ENCODE results near the gene RNF157. TPM values are rescaled to one million over a fixed set of nuclear protein-coding genes. Genes with fewer than 3 reads are reported as not detected.

RNF157 gene
- total and polyA plus RNA-seq, 2 of the 13 experiments (the other 11 are each of a cell fraction or from before 2014, with no cell fraction given), result 0.44 to 1.5 TPM

DNA sequence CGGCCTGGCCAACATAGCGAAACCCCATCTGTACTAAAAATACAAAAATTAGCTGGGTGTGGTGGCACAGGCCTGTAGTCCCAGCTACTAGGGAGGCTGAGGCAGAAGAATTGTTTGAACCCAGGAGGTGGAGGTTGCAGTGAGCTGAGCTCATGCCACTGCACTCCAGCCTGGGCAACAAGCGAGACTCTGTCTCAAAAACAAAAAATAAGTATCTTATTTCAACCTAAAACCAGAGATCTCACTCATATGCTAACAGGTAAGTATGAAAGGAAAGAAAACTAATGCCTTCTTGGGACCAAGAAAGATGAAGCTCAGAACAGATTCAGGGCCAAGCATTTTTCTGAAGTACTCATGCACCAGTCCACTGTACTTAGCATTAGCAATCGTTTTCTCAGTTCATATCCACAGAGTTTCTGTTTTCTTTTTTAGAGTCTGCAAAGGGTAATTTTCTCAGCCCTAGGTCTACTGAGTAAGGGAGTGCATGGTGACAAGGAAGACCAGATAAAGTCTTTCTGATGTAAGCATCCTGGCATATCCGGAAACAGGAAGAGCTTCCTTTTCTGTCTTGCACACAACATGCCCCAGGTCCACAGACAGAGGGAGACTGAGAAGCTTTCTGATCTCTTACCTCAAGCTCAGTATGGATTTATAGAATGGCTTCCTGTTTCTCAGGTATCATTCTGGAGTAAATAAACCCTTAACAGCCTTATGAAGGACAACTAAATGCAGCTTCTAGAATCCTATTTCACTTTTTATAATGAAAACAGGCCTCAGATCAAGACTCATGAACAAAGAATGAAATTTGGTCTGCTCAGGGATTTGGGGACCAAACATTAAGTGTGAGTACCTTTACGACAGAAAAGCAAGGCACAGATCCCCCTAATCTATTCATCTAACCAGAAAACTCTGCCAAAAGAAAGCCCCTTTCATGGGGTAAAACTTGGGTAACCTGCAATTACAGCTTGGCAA is 60.5 kb downstream of the RNF157 start:
- FAIRE-seq (peak; percentile 36), ATAC-seq (no peak), DNase-seq (ENCODE audit: low spot score) (no peak)
- Histone ChIP-seq H3K9ac (ENCODE audit: insufficient read depth, low read depth, low read length) (no peak overlapping the region), H3K4me2 (ENCODE audit: low read depth, low read length) (no peak overlapping the region), H3K79me2 (ENCODE audit: insufficient read depth, low read length) (no peaks in the 10 kb centered on the region), H2AFZ (ENCODE audit: low read length) (no peak overlapping the region), H3K27me3 (ENCODE audit: control insufficient read depth in 1 of 2, insufficient read depth in 2 of 2, low read length in 2 of 2) (peaks cover 0 to 1% of the 10 kb centered on the region in 2 experiments; a peak in 1 of 5 replicates), H3K9me3 (ENCODE audit: low read length) (no peaks in the 10 kb centered on the region), H3K36me3 (replicated peaks in 1 of 2; ENCODE audit: control insufficient read depth in 1 of 2, insufficient read depth in 2 of 2, low read length in 2 of 2) (no peaks in the 10 kb centered on the region), H3K4me3 (replicated peaks in 1 of 3; ENCODE audit: insufficient read depth in 1 of 3, low read depth in 2 of 3, low read length in 3 of 3) (no peak overlapping the region), H4K20me1 (ENCODE audit: insufficient read depth, low read length) (no peaks in the 10 kb centered on the region), H3K4me1 (ENCODE audit: insufficient read depth, low read length) (peaks cover 41% of the 10 kb centered on the region), H3K27ac (ENCODE audit: extremely low read length, insufficient read depth, low read length) (no peak overlapping the region)
- in situ Hi-C loops (cut with HindIII; ENCODE audit: extremely low pct_ligation_motif_present, low pct_unique_long_range_greater_than_20kb) (loop anchor here (10.0 kb wide), 1 partner anchor 105 kb away; no protein-coding TSS in a partner anchor), intact Hi-C loops (cut with micrococcal nuclease; ENCODE audit: unreplicated experiment) (loop anchor here (10.0 kb wide), 1 partner anchor 95 kb away; no protein-coding TSS in a partner anchor)
- POLR2A ChIA-PET, result interaction anchor here (0.9 to 1.9 kb wide), 5 partner anchors 26 to 89 kb away, joined by 3 to 6 read pairs (median 3); no protein-coding TSS in a partner anchor
- no TSS peak for BruUV-seq (replicated peaks)
- 68% methylated on average over 6 of the region's 6 CpGs for WGBS (ENCODE audit: low lambda C conversion rate)
- CTCF ChIA-PET (ENCODE audit: low intra/inter-chr PET ratio, low total read pairs), result no interaction called here
- TF ChIP-seq, protein P1, sequence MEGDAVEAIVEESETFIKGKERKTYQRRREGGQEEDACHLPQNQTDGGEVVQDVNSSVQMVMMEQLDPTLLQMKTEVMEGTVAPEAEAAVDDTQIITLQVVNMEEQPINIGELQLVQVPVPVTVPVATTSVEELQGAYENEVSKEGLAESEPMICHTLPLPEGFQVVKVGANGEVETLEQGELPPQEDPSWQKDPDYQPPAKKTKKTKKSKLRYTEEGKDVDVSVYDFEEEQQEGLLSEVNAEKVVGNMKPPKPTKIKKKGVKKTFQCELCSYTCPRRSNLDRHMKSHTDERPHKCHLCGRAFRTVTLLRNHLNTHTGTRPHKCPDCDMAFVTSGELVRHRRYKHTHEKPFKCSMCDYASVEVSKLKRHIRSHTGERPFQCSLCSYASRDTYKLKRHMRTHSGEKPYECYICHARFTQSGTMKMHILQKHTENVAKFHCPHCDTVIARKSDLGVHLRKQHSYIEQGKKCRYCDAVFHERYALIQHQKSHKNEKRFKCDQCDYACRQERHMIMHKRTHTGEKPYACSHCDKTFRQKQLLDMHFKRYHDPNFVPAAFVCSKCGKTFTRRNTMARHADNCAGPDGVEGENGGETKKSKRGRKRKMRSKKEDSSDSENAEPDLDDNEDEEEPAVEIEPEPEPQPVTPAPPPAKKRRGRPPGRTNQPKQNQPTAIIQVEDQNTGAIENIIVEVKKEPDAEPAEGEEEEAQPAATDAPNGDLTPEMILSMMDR (CRISPR knock-in tag; IDR thresholded peaks at IDR 0.05), result 0 out of 2 replicates have a peak, but pooled peaks have one; percentile 14
- no peak for TF ChIP-seq ZNF143 (CRISPR knock-in tag; IDR thresholded peaks at IDR 0.05)
- TF ChIP-seq NONO (IDR thresholded peaks at IDR 0.05), result no peak
- TF ChIP-seq NONO (CRISPR knock-in tag; conservative IDR thresholded peaks at IDR 0.05), result no peak
- no peak for TF ChIP-seq KLF9 (CRISPR knock-in tag; IDR thresholded peaks at IDR 0.05; ENCODE audit: low read depth)
- peak; percentile 72; the same call in 1 of the 2 replicates for TF ChIP-seq ELF3 (CRISPR knock-in tag; IDR thresholded peaks at IDR 0.05)
- TF ChIP-seq ZC3H13 (CRISPR knock-in tag; IDR thresholded peaks at IDR 0.05), result no peak
- no peak for TF ChIP-seq ZMYM2 (CRISPR knock-in tag; IDR thresholded peaks at IDR 0.05)
- TF ChIP-seq, protein P2, sequence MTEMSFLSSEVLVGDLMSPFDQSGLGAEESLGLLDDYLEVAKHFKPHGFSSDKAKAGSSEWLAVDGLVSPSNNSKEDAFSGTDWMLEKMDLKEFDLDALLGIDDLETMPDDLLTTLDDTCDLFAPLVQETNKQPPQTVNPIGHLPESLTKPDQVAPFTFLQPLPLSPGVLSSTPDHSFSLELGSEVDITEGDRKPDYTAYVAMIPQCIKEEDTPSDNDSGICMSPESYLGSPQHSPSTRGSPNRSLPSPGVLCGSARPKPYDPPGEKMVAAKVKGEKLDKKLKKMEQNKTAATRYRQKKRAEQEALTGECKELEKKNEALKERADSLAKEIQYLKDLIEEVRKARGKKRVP (CRISPR knock-in tag; IDR thresholded peaks at IDR 0.05), result 0 out of 4 replicates have a peak, but pooled peaks of 1 of the 2 experiments have one; percentile 26
- TF ChIP-seq KAT8 (CRISPR knock-in tag; IDR thresholded peaks at IDR 0.05), result 0 out of 2 replicates have a peak, but pooled peaks have one; percentile 45
- peak; percentile 15; the same call in 1 of the 2 replicates for TF ChIP-seq CEBPG (CRISPR knock-in tag; IDR thresholded peaks at IDR 0.05)
- TF ChIP-seq GABPA (IDR thresholded peaks at IDR 0.05; ENCODE audit: low read depth, low read length), result no peak
- TF ChIP-seq GABPA (CRISPR knock-in tag; IDR thresholded peaks at IDR 0.05; ENCODE audit: low read depth), result peak; percentile 76
- no peak for TF ChIP-seq ZSCAN21 (CRISPR knock-in tag; IDR thresholded peaks at IDR 0.05; ENCODE audit: borderline replicate concordance)
- TF ChIP-seq, protein P3, sequence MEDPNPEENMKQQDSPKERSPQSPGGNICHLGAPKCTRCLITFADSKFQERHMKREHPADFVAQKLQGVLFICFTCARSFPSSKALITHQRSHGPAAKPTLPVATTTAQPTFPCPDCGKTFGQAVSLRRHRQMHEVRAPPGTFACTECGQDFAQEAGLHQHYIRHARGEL (CRISPR knock-in tag; IDR thresholded peaks at IDR 0.05), result no peak
- TF ChIP-seq, protein P4, sequence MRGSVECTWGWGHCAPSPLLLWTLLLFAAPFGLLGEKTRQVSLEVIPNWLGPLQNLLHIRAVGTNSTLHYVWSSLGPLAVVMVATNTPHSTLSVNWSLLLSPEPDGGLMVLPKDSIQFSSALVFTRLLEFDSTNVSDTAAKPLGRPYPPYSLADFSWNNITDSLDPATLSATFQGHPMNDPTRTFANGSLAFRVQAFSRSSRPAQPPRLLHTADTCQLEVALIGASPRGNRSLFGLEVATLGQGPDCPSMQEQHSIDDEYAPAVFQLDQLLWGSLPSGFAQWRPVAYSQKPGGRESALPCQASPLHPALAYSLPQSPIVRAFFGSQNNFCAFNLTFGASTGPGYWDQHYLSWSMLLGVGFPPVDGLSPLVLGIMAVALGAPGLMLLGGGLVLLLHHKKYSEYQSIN (CRISPR knock-in tag; IDR thresholded peaks at IDR 0.05; ENCODE audit: borderline replicate concordance), result no peak
- TF ChIP-seq RORA (CRISPR knock-in tag; IDR thresholded peaks at IDR 0.05), result no peak
- TF ChIP-seq, protein P5, sequence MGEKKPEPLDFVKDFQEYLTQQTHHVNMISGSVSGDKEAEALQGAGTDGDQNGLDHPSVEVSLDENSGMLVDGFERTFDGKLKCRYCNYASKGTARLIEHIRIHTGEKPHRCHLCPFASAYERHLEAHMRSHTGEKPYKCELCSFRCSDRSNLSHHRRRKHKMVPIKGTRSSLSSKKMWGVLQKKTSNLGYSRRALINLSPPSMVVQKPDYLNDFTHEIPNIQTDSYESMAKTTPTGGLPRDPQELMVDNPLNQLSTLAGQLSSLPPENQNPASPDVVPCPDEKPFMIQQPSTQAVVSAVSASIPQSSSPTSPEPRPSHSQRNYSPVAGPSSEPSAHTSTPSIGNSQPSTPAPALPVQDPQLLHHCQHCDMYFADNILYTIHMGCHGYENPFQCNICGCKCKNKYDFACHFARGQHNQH (CRISPR knock-in tag; IDR thresholded peaks at IDR 0.05), result no peak
- TF ChIP-seq ETV5 (CRISPR knock-in tag; IDR thresholded peaks at IDR 0.05; ENCODE audit: borderline replicate concordance), result peak; percentile 78; the same call in 1 of the 2 replicates
